Ascending aorta (tissue), 2 donors: Measurements from ENCODE around the gene GSDME. TPM values are rescaled to one million over a fixed set of nuclear protein-coding genes. Genes with fewer than 3 reads are reported as not detected.

Experiments used
- DNase-seq, 2 donors: peaks; one replicate each; pipeline ENCODE4 v3.0.0-alpha.2; 2019; ENCODE audit warnings: low spot score in 2 of 2
- H3K27ac ChIP-seq, 2 donors: fragments of 200-600 bp; sonication (generic); one replicate each; pipeline ENCODE4 v1.5.1; 2016 to 2017; ENCODE audit warnings: mild to moderate bottlenecking in 1 of 2
- H3K27me3 ChIP-seq: fragments of 200-600 bp; sonication (generic); one replicate; pipeline ENCODE4 v1.5.1; 2017
- H3K36me3 ChIP-seq, 2 donors: fragments of 200-600 bp; sonication (generic); one replicate each; pipeline ENCODE4 v1.5.1; 2016
- H3K4me1 ChIP-seq, 2 donors: fragments of 200-600 bp; sonication (generic); one replicate each; pipeline ENCODE4 v1.5.1; 2016 to 2017; ENCODE audit warnings: mild to moderate bottlenecking in 1 of 2
- H3K4me3 ChIP-seq, 2 donors: fragments of 200-600 bp; sonication (generic); one replicate each; pipeline ENCODE4 v1.5.1; 2016 to 2017; ENCODE audit warnings: mild to moderate bottlenecking in 1 of 2
- H3K9me3 ChIP-seq, 2 donors: fragments of 200-600 bp; sonication (generic); one replicate each; pipeline ENCODE4 v1.5.1; 2016
- CTCF ChIP-seq, 3 experiments: fragments of 200-600 bp in 2 of 3; fragments of 450-650 bp in 1 of 3; sonication (generic) in 2 of 3; IDR thresholded peaks; one replicate each; pipeline ENCODE4 v1.5.1; 2016 to 2019; ENCODE audit warnings: antibody characterized with exemption in 3 of 3, mild to moderate bottlenecking in 1 of 3, moderate library complexity in 1 of 3
- intact Hi-C: fragments of 100-400 bp; cut with DNase I; formaldehyde crosslinking; loops from one replicate; pipeline ENCODE4 v1.15.1; 2023
- total RNA-seq: library from RNA; depleted of rRNA; stranded (reverse); fragments of >200 nt; gene quantifications from one replicate; pipeline ENCODE4 v1.1.0, GENCODE V29; 2016

Gene GSDME
- total RNA-seq, 1 donor from 2014 or later: 14.9 TPM

GRCh38 chr7:24727154-24728120 lies 29.8 kb downstream of the GSDME start:
- Histone ChIP-seq H3K9me3 (no peaks in the 10 kb centered on the region), H3K4me3 (no peak overlapping the region), H3K27me3 (no peaks in the 10 kb centered on the region), H3K36me3 (no peaks in the 10 kb centered on the region), H3K4me1 (peaks cover 0 to 6% of the 10 kb centered on the region in 2 donors), H3K27ac (no peak overlapping the region)
- TF ChIP-seq CTCF (IDR thresholded peaks at IDR 0.05): no peak
- DNase-seq: no peak
- intact Hi-C loops: no loop called here

GRCh38 chr7:24725554-24726241 lies 31.6 kb downstream of the GSDME start:
- intact Hi-C loops: no loop called here
- DNase-seq: no peak
- no peak overlapping the region for H3K27ac ChIP-seq
- TF ChIP-seq CTCF (IDR thresholded peaks at IDR 0.05): no peak
- no peaks in the 10 kb centered on the region for H3K9me3 ChIP-seq
- no peaks in the 10 kb centered on the region for H3K27me3 ChIP-seq
- H3K4me1 ChIP-seq: peaks cover 0 to 6% of the 10 kb centered on the region in 2 donors
- H3K4me3 ChIP-seq: no peak overlapping the region
- H3K36me3 ChIP-seq: no peaks in the 10 kb centered on the region

DNA sequence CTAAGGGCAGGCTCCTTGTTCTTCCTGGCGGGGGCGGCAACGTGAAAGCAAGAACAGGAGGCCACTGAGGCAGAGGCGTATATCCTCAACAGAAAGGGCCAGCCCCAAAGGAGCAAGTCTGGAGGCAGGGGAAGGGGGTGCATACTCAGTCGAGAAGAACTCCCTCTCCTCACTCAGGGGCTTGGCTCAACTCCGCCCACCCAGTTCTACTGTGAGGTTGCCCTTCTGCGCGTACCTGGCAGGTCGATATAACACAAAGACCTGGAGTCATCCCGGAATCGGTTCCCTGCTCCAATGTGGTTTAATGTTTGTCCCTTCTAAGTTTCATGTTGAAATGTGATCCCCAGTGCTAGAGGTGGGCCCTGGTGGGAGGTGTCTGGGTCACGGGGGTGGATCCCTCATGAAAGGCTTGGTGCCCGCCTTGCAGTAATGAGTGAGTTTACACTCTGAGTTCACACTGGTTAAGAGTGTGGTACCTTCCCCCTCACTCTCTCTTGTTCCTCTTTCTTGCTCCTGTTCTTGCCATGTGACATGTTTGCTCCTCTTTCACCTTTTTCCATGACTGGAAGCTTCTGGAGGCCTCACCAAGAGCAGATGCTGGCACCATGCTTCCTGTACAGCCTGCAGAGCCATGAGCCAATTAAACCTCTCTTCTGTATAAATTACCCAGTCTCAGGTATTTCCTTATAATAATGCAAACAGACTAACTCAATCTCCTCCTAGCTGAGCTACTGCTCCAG lies 32.6 kb downstream of the GSDME start:
- H3K27me3 ChIP-seq: no peaks in the 10 kb centered on the region
- H3K36me3 ChIP-seq: no peaks in the 10 kb centered on the region
- H3K9me3 ChIP-seq: no peaks in the 10 kb centered on the region
- peaks cover 0 to 6% of the 10 kb centered on the region in 2 donors for H3K4me1 ChIP-seq
- no peak overlapping the region for H3K27ac ChIP-seq
- DNase-seq: no peak
- intact Hi-C loops: no loop called here
- H3K4me3 ChIP-seq: no peak overlapping the region
- TF ChIP-seq CTCF (IDR thresholded peaks at IDR 0.05): no peak

DNA sequence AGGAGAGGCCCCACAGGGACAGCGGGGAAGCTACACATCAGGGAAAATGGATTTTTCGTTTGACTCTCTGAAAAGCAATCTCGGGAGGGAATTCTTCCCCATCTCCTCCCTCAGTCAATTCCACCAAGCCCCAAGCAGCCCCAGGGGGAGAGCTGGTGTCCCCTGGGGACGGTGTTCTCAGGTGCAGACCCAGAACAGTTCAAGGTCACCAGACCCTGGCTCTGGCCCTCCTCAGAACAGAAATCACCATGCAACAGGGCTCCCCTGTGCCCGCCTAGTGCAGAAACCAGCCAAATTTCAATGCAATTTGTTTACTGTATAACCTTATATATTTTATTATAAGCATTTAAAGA lies 34.1 kb downstream of the GSDME start:
- H3K27me3 ChIP-seq: no peaks in the 10 kb centered on the region
- no peak overlapping the region for H3K27ac ChIP-seq
- H3K9me3 ChIP-seq: no peaks in the 10 kb centered on the region
- H3K4me1 ChIP-seq: no peaks in the 10 kb centered on the region
- no peak overlapping the region for H3K4me3 ChIP-seq
- H3K36me3 ChIP-seq: peaks cover 0 to 4% of the 10 kb centered on the region in 2 donors
- intact Hi-C loops: no loop called here
- DNase-seq: no peak
- no peak for TF ChIP-seq CTCF (IDR thresholded peaks at IDR 0.05)

DNA sequence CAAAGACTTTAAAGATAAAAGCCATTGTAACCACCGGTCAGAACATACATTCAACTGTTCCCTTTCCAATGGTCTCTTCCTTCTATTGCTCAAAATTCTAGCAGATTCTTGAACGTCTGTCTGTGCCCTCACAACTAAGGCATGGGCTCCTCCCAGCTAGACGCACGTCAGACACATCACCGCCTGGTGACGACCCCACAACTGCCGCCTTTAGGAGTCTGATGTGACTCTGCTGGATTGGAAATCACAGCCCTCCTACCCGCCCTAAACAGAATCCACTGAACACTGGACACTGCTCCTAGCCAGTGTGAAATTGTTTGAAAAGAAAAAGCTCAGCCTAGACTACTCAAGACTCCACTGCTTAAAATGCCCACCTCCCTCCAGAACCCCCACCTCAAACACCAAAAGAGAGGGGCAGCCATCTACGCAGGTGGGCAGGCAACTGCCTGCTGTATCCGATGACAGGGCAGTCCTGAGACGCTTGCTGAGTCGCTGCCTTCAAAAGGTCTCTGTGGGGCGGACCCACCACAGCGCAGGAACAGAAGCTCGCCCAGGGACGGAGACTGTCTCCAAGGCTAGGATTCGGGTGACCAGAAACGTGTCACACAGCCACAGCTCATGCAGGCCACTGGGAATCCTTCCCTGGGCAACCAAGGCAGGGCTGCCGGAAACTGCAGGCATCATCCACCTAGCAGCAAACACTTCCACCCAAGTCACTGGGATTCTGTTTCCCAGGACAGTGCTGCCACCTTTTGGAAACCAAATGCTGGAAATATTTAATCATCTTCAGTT lies 34.7 kb downstream of the GSDME start:
- DNase-seq: no peak
- H3K36me3 ChIP-seq: peaks cover 0 to 8% of the 10 kb centered on the region in 2 donors
- no peaks in the 10 kb centered on the region for H3K9me3 ChIP-seq
- H3K4me3 ChIP-seq: no peak overlapping the region
- no peaks in the 10 kb centered on the region for H3K27me3 ChIP-seq
- H3K27ac ChIP-seq: no peak overlapping the region
- no peak for TF ChIP-seq CTCF (IDR thresholded peaks at IDR 0.05)
- intact Hi-C loops: no loop called here
- no peaks in the 10 kb centered on the region for H3K4me1 ChIP-seq
